Activated CD4-positive, alpha-beta T cell treated with anti-CD3 and anti-CD28 coated beads, Interleukin-10, Interleukin-2, amounts not matched to agents 100 ng/mL and 50 ng/mL, durations not matched to agents 16 hours and 8 hours (primary cell): ENCODE results near the gene RHOC.

Source experiments
- DNase-seq: peaks from one replicate; pipeline ENCODE4 v3.0.0-alpha.2; 2020

The RHOC gene

DNA sequence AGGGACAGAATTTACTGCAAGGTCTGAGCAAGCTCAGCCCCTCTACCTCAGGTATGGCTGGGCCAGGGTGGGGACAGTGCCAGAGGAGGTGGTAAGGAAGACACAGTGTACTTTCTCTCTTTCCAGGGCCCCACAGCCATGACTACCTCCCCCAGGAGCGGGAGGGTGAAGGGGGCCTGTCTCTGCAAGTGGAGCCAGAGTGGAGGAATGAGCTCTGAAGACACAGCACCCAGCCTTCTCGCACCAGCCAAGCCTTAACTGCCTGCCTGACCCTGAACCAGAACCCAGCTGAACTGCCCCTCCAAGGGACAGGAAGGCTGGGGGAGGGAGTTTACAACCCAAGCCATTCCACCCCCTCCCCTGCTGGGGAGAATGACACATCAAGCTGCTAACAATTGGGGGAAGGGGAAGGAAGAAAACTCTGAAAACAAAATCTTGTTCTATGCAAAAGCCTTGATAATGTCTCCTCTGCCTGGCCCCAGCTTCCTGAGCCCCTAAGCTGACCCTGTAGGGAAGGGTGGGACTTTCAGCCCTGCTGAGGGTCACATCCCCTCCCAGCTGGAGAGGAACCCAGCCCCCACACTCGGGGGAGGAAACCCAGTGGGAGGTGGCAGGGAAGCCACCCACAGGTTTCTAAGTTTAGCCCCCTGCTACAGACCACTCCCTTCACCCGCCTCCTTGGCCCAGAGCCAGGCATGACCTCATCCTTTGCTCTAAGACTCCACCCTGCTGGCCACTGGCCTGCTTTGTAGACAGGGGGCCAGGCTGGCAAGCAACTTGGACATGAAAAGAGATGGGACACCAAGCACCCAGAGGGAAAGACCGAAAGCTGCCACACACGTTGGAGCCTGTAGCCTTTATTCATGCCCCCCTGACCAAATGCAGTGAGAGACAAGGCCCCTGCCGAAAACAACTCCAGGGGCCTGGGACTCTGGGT, 6.4 kb downstream of the RHOC start:
- DNase-seq, result peak; percentile 55

DNA sequence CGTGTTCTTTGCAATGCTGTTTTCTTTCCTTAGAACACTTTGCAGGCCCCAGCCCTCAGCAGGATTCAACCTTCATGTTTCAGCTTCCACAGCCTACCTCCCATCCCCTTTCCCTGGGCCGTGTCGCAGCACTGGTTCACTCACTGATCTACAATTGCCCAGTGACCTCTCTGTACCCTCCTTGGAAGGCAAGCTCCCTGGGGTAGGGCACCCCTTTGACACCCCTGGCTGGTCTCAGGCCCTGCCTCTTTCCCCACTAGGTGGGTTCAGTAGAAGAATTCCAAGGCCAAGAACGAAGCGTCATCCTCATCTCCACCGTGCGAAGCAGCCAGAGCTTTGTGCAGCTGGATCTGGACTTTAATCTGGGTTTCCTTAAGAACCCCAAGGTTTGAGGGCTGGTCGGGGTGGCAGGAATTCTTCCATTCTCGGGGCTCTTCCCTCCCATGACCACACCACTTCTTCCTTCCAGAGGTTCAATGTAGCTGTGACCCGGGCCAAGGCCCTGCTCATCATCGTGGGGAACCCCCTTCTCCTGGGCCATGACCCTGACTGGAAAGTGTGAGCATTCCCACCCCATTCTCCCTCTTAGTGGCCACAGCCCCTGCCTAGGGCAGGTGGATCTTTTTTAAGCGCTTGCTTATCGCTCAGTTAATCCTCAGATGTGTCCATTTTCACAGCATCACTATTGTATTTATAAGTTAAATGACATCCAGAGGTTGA, 7.3 kb downstream of the RHOC start:
- DNase-seq, result no peak

DNA sequence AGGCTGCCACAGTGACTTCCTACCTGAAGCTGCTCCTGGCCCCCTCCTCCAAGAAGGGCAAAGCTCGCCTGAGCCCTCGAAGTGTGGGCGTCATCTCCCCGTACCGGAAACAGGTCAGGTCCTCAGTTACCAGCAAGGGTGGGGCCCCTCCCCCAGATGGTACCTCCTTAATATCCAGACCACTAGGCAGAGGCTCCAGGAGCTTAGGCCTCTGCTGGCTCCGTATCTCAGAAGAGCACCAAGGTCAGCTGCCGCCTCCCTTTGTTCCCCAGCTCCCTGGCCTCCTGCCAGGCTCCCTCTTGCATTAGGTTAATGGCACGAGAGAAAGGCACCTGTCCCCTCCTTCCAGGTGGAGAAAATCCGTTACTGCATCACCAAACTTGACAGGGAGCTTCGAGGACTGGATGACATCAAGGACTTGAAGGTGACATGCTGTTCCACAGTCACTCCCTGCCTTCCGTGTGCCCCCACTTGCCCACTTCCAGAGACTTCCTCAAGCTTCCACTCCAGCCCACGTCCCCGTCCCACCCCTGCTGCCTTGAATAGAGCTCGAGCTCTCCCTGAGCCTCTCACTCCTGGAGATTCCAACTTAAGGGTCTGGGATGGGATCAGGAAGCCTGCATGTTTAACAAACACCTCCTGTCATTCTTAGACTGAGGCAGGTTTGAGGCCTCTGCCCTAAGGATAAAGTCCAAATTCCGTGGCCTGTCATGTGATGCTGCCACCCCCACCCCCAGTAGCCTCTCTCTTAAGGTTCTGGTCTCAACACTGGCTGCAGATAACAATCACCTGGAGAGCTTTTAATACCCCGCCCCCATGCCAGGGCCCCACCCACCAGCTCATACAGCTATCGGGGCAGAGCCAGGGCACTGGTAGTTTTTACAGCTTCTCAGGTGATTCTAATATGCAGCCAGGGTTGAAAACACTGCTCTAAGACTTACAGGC, 8.3 kb downstream of the RHOC start:
- no peak for DNase-seq

DNA sequence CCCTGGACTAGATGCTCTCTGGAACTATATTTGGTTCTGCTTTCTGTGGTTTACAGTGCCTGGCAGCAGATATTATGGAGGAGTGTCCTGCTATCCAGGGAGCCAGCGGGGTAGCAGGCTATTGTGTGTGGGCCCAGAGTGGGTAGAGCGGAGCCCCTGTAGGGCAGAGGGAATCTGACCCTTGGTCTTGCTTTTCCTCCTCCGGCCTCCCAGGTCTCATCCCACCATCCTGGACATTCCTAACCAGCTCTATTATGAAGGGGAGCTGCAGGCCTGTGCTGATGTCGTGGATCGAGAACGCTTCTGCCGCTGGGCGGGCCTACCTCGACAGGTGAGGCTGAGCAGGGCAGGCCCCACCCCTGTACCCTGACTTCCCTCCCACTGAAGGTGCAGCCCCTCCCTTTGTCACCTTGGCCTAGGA, 9.1 kb downstream of the RHOC start:
- no peak for DNase-seq

DNA sequence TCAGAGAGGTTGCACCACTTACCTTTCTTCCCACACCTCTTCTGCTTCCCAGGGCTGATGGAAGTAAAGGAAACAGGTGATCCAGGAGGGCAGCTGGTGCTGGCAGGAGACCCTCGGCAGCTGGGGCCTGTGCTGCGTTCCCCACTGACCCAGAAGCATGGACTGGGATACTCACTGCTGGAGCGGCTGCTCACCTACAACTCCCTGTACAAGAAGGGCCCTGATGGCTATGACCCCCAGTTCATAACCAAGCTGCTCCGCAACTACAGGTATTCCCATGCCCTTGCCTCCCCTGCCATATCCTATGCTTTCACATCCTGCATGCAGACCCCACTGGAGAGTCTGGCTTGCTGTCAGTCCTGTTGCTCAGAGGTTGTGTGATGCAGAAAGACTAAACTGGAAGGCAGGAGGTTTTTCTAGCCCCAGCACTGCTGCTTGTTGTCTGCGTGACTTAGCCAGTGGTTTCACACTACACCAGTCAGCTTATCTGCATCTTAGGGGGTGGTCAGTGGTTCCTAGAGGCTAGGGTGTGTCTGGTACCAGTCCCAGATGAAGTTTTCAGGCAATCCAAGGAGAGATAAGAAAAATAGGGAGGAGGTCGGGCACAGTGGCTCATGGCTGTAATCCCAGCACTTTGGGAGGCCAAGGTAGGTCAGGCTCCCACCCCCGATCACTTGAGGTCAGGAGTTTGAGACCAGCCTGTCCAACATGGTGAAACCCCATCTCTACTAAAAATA, 10.2 kb downstream of the RHOC start:
- no peak for DNase-seq

DNA sequence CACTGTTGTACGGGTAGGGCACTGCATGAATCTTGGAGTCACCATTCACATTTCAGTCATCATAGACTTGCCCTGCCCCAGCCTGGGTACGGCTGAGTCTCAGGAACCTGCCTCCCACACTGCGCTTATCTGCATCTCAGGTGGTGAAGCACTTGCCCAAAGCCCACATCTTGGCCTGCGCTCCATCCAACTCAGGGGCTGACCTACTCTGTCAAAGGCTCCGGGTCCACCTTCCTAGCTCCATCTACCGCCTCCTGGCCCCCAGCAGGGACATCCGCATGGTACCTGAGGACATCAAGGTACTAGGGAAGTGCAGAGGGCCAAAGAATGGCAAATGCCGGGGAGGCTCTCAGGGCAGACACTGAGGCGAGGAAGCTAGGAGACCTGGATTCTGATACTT, 11.7 kb downstream of the RHOC start:
- no peak for DNase-seq

DNA sequence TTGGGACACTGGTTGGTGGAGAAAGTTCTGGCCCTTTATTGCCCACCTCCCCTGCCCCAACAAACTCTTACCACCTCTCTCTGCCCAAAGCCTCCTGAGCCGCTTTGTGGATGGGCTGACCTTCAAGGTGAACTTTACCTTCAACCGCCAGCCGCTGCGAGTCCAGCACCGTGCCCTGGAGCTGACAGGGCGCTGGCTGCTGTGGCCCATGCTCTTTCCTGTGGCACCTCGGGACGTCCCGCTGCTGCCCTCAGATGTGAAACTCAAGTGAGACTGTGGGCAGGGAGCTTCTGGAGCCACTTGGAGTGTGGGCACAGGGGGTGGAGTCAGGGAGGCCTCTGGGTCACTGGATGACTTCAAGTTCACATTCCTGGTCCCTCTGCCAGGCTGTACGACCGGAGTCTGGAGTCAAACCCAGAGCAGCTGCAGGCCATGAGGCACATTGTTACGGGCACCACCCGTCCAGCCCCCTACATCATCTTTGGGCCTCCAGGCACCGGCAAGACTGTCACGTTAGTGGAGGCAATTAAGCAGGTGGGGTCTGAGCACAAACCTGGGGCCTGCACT, 12.5 kb downstream of the RHOC start:
- DNase-seq, result no peak

DNA sequence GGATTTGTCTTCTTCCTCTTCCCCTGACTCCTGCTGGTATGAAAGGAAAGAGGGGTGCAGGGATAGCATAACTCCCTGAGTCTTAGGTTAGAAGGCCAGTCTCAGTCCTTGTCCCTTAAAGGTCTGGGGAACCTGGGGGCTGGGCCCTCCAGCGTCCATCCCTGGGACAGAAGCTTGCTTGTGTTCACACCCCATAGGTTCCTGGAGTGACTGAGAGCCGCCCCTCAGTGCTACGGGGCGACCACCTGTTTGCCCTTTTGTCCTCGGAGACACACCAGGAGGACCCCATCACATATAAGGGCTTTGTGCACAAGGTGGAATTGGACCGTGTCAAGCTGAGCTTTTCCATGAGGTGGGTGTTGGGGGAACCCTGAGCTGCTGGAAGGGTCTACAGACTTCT, 13.1 kb downstream of the RHOC start:
- no peak for DNase-seq

DNA sequence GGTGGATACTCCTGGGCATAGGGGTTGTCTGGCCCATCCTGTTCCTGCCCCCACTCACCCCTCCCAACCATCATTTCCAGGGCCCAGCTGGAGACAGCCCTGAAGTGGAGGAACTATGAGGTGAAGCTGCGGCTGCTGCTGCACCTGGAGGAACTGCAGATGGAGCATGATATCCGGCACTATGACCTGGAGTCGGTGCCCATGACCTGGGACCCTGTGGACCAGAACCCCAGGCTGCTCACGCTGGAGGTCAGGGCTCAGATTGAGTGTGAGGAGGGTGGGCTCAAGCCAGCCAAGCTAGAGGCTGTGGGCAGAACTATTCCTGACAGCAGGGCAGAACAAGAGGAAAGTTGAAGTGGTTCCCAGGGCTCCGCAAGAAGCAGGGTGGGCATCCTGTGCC, 14.2 kb downstream of the RHOC start:
- no peak for DNase-seq

DNA sequence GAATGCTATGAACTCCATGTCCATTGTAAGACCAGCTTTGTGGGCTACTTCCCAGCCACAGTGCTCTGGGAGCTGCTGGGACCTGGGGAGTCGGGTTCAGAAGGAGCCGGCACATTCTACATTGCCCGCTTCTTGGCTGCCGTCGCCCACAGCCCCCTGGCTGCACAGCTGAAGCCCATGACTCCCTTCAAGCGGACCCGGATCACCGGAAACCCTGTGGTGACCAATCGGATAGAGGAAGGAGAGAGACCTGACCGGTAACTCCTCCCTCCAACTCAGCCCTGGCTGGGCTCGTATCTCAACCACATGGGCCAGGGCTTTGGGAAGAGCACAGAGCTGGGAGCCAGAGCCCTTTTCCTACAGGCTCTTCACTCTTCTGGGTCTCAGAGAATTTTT, 17.1 kb downstream of the RHOC start:
- no peak for DNase-seq

DNA sequence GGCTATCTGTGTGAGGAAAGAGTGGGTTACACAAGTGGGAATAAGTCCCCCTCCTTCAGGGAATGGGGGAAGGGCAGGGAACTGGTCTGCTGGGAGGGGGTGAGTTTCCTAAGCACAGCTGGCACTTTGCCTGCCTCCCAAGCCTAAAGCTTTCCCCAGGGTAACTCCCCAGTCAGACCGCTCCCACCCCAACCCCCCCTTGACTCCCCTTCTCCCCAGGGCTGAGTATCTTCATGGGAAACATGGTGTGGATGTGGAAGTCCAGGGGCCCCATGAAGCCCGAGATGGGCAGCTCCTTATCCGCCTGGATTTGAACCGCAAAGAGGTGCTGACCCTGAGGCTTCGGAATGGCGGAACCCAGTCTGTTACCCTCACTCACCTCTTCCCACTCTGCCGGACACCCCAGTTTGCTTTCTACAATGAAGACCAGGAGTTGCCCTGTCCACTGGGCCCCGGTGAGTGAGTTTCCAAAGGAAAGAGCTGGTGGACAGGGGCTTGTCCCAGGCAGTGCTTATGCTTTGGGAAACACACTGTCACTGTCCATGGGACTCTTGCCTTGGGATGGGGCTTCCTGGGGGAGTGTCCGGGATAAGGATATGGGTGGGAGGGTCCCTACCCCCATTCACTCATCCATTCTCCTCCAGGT, 17.6 kb downstream of the RHOC start:
- no peak for DNase-seq

DNA sequence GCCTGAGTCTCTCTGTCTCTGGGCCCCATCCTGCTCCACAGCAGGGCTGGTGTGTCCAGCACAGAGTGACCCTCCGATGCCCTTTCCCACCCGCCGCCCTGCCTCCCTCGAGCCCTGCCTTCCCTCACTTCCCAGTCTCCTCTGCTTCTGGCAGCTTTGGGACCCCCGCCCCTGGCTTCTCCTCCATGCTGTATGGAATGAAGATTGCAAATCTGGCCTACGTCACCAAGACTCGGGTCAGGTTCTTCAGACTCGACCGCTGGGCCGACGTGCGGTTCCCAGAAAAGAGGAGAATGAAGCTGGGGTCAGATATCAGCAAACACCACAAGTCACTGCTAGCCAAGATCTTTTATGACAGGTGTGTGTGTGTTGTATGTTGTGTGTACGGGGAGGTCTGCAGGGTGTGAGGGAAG, 18.1 kb downstream of the RHOC start:
- DNase-seq, result no peak

DNA sequence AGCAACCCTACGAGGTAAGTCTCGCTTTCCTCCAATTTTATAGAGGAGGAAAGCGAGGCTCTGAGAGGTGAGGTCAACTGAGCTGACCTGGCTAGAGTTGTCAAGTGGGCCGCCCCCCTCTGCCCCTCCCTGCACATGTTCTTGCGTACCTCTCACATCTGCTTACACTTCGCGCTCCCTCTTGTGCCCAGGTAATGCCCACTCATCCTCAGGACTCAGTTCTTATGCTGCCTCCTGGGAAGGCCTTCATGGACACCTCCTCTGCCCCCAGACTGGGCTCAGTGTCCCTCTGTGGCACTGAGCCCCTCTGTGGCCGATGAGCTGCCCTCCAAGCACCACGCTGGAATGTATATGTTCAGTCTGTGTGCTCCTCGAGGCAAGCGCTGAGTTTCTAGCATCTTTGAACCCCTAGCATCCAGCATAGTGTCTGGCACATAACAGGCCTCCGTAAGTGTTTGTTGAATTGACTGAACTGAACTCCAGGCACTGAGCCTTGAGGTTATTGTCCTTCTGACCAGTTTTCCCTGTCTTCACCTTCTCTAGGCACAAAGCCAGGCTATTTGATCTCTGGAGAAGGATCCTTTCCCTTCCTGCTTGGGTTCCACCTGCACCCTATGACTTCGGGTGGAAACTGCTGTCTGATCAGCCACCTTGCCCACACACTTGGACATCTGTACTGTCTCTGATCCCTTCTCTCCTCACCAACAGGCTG, 19.0 kb downstream of the RHOC start:
- no peak for DNase-seq

DNA sequence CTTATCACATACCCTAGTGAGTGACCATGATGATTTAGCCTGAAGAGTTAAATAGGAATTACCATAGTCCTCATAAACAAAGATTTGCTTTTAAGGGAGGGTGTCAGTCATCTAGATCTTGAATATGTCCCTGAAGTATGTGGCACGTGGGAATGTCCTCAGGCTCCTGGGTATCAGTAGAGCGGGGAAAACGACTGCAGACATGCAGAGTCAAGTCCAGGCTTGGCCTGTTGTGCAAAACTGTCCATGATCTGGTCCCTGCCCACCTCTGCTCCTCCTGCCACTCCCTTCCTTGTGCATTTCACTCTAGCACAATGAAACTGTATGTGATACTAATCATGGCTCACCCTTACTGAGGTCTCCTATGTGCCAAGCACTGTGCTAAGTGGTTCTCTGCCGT, 19.6 kb downstream of the RHOC start:
- DNase-seq, result no peak

DNA sequence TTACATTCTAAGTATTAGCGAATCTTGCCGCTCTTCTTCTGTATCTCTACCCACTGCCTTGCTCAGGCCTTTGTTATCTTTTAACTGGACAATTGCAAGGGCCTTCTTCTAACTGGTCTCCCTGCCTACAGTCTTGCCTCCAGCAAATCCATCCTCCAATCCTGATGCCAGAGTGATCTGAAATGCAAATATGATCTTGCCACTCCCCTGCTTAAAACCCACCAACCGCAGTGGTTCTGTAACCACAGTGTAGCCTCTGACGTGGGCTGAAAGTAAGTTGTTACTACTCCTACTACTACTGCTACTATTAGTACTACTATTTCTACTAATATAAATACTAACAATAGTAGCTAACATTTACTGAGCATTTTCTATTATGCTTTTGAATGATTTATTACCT, 20.1 kb downstream of the RHOC start:
- DNase-seq, result no peak

DNA sequence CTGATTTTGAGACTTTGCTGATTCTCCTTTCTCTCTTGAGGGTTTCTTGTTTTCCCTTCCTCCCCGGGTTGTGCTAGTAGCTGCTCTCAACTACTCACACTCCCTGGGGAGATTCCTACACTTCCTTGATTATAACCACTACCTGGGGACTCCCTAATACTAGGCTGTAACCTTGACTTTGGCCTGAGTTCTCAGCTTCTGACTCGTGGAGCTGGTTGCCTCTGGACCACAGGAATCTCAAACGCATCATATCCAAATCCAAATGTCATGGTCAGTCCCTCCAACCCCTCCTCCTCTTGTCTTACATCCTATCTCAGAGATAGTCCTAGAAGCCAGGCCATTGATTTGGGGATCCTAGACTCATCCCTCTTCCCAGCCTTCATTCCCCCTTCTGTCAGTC, 20.5 kb downstream of the RHOC start:
- DNase-seq, result no peak

DNA sequence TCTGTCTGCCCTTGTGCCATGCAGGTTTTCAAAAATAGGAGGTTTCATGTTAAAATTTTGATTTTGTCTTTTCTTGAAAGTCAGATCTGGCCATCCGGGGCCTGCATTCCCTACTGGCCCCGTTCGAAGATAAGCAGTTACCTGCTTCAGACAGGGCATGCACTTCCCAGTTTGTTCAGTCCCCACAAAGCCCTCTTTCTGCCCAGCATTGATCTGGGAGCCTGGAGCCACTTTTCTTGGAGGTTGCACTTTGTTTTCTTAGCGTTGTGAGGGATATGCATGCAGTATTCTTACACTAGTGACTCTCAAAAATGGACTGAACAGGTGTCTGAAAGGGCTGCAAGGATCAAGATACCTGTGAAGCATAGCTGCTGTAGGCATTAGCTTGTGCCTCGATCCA, 21.0 kb downstream of the RHOC start:
- no peak for DNase-seq

DNA sequence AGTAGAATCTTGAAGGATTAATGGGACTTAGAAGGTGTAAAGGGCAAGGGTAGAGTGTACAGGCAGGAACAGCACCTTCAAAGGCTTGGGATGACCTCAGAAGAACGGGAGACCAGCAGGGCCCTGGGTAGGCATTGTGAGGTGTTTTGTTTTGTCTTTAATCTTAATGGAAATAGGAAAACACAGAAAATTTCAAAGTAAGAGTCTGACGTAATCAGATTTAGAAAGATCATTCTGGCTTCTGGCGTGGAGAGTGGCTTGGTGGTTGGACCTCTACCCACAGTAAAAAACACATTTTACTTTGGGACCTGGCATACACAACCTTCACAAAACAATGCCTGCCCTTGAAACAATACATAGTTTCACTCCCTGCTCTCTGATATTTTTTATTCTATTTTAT, 28.3 kb downstream of the RHOC start:
- no peak for DNase-seq

DNA sequence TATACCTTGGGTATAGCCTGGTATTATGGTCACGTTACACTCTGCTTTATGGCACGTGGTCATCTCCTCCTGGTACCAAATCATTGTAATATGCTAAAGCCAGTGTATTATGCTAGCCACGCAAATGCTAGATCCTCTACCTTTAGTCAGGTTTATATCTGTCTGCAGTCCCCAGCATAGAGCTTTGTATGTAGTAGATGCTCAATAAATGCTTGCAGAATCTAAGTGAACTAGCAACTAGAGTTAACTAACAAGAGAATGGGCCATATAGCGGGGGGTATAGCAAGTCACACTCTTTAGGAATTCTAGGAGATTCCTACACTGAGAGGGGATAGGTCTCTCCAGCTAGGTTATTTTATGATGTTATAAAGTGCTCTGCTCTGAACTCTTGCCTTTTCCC, 29.4 kb downstream of the RHOC start:
- DNase-seq, result no peak

DNA sequence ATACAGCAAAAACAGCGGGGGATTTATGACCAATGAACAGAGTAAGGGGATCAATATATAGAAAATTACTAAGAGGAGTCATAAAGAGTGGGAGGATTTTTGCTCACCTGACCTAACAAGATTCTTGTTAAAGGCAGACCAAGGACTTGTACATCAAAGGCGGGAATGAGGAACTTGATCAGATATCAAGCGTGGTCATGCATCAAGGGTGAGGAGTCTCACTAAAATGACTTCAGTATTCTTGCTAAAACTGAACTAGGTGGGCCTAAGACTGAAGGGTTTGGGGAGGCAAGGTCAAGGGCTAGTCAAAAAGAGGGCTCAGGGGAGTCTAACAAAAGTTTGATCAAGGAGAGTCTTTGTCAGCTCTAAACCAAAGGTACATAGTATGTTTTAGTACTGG, 30.4 kb downstream of the RHOC start:
- DNase-seq, result no peak
